ENCODE results near the gene CACNA1D.

CACNA1D gene

DNA sequence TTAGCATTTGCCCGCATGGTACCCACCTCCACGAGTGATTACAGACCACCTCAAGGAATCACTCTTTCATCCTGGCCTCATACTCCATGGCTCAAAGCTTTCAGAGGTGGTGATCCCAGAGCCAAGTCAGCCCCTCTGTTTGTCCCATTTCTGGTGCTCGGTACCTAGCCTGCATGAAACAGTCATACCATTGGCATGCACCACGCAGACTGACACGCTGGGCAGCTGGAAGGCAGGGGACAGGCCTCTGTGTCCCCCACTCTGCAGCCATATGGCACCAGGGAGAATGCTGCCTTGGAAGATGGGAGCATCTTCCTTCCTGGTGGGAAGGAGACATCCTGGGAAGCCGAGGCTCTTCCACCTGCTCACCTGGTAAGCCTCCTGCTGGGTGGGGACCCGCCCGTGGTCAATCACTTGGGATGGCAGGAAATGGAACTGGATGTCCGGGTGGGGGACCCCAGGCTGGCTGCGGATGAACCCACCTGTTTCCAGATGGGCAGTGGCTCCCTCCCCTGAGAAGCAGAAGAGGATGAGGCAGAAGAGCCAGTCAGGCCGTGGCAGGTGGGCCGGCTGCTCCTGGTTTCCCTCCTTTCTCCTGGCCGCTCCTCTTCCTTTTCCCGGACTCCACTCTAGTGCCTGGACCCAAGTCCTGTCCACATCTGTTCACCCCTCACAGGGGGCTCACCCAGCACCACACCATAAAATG lies 324.9 kb downstream of the CACNA1D start:
- TF ChIP-seq CTCF (IDR thresholded peaks at IDR 0.05; ENCODE audit: insufficient read depth, low read length, missing control alignments): no peak
- CTCF ChIA-PET: interaction anchor here (0.6 kb wide), 1 partner anchor 26 kb away, joined by 3 read pairs; no protein-coding TSS in a partner anchor
- POLR2A ChIA-PET: no interaction called here
- no peak for DNase-seq (ENCODE audit: low read depth, low spot score)
- H3K4me3 ChIP-seq (ENCODE audit: low read depth, low read length): no peak overlapping the region

DNA sequence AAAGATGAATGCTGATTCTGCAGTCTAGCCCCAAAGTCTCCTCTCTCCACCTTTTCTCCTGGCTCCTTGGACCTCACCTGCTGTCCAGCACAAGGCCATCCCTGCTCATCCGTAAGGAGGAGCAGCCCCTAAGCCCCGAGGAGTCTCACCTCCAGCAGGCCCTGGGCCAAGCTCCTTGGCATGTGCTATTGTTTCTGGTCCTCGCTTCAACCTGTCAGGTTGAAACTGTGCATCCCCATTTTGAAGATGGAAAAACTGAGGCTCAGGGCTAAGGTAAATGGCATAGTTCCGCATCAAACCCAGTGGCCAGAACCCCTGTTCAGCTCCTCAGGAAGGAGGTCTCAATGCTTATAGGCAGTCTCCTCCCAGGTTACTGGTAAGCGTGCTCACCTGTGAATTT lies 325.7 kb downstream of the CACNA1D start:
- CTCF ChIA-PET: interaction anchor here (0.6 kb wide), 1 partner anchor 25 kb away, joined by 3 read pairs; no protein-coding TSS in a partner anchor
- no peak for TF ChIP-seq CTCF (IDR thresholded peaks at IDR 0.05; ENCODE audit: insufficient read depth, low read length, missing control alignments)

GRCh38 chr3:53820756-53821580 lies 326.6 kb downstream of the CACNA1D start:
- CTCF ChIA-PET: no interaction called here
- DNase-seq (ENCODE audit: low read depth, low spot score): no peak
- no peak for TF ChIP-seq CTCF (IDR thresholded peaks at IDR 0.05; ENCODE audit: insufficient read depth, low read length, missing control alignments)
- POLR2A ChIA-PET: no interaction called here
- H3K4me3 ChIP-seq (ENCODE audit: low read depth, low read length): no peak overlapping the region

More for the DNA sequence above, 325.7 kb downstream of the CACNA1D start:
- POLR2A ChIA-PET: no interaction called here
- H3K4me3 ChIP-seq (ENCODE audit: low read depth, low read length): no peak overlapping the region
- DNase-seq (ENCODE audit: low read depth, low spot score): no peak

DNA sequence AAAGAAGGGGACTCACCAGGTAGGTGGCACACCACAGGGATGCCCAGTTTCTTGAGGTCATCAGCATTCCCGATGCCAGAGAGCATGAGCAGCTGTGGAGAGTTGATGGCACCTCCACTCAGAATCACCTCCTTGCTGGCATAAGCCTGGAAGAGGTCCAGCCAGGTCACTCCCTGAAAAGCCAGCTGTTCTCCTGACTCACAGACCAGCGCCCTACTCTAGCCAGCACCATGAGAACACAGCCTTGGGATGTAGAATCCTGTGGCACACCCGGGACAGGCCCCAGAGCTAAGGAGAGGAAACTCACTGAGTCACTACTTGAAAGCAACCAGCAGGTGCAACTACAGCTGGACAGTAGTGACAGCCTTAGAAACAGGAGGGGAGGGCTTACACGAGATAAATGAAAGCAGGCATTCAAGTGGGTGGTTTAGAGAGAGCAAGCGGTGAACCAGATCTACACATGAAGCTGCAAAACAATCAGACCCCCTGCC lies 327.3 kb downstream of the CACNA1D start:
- POLR2A ChIA-PET: no interaction called here
- no peak for DNase-seq (ENCODE audit: low read depth, low spot score)
- CTCF ChIA-PET: no interaction called here
- TF ChIP-seq CTCF (IDR thresholded peaks at IDR 0.05; ENCODE audit: insufficient read depth, low read length, missing control alignments): no peak
- H3K4me3 ChIP-seq (ENCODE audit: low read depth, low read length): no peak overlapping the region

GRCh38 chr3:53822331-53822741 lies 327.9 kb downstream of the CACNA1D start:
- ChIA-PET POLR2A (no interaction called here), CTCF (no interaction called here)
- no peak for DNase-seq (ENCODE audit: low read depth, low spot score)

More at GRCh38 chr3:53822331-53822741, 327.9 kb downstream of the CACNA1D start:
- H3K4me3 ChIP-seq (ENCODE audit: low read depth, low read length): no peak overlapping the region
- no peak for TF ChIP-seq CTCF (IDR thresholded peaks at IDR 0.05; ENCODE audit: insufficient read depth, low read length, missing control alignments)
